Measurements from ENCODE around the gene NKAIN4.
"Not testable (repeated sequence)": the region's sequence is repeated elsewhere in the genome, so short reads cannot be mapped to it uniquely, and the experiment has no call there.

The NKAIN4 gene

GRCh38 chr20:63254606-63255384 is 532 bp upstream of the NKAIN4 start:
- DNase-seq, result no peak

DNA sequence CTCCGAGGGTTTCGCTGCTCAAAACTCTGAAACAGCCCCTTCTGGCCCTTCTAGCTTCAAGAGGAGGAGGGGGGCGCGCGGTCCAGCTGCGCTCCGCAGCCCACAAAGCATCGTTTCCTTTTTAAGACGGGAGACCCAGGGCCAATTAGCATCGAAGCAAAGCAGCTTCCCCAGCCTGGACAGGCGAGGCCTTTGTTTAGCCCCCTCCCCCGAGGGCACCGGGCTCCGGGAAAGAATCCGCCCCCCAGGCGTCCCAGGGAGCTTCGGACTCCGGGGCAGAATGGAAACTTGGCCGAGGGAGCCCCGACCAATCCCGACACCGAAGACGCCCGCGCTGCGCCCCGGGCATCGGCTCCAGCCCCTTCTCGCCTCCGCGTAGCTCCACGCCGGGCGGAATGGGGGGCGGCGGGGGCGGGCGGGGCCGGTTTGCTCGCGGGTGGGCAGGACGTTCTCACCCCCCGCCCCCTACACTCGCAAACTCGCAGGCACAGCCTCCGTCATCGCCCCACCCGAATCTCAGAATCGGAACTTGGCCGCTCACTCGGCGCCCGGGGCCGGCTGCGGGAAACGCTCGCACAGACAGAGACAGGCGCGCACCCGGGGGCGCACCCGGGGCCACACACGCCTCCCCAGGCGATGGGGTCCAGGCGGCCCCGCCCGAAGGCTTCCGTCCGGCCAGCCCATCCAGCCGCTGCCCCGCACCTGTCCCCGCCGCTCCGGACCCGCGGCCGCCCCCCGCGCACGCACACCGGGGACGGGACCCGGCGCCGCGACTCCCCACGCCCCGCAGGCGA is 628 bp downstream of the NKAIN4 start:
- DNase-seq, result no peak

GRCh38 chr20:63253065-63253437 is 1.2 kb downstream of the NKAIN4 start:
- DNase-seq, result no peak

DNA sequence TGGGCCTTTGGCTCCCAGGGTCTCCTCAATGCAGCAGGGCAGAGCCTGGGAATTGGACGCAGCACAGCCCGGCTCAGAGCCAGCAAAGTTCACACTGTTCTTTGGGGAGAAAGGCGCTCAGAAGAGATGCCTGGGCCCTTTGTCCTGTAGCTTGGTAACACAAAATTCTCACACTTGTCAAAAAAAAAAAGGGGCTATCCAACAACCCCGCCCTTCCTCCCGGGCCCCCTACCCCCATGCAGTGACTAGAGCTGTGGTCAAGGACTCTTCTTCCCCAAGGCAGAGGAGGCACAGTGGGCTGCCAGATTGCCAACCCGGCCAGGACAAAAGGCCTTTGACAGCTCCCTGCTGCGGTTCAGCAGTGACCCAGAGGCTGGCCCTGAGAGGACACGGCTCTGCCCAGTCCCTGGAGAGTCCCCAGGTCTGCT is 2.0 kb downstream of the NKAIN4 start:
- DNase-seq, result no peak

DNA sequence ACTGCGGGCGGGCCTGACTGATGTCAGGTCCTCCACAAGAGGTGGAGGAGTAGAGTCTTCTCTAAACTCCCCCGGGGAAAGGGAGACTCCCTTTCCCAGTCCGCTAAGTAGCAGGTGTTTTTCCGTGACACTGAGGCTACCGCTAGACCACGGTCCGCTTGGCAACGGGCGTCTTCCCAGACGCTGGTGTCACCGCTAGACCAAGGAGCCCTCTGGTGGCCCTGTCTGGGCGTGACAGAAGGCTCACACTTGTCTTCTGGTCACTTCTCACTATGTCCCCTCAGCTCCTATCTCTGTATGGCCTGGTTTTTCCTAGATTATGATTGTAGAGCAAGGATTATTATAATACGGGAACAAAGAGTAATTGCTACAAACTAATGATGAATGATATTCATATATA is 2.9 kb downstream of the NKAIN4 start:
- not testable (repeated sequence) for DNase-seq

DNA sequence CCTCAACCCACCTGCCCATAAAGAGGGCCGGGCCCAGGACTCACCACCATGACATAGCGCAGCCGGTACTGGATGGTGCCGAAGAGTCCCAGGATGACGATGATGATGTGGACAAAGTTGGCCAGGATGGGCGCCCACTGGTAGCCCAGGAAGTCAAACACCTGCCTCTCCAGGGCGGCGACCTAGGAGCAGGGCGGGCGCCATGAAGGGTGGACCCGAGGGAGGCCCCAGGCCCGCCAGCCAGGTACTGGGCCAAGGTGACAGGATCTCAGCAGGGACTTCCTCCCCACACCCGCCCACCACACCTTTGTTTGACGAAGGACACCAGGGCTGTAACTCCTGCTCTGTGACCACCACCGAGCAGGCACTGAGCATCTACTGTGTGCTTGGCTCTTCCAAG is 4.4 kb downstream of the NKAIN4 start:
- DNase-seq, result no peak

DNA sequence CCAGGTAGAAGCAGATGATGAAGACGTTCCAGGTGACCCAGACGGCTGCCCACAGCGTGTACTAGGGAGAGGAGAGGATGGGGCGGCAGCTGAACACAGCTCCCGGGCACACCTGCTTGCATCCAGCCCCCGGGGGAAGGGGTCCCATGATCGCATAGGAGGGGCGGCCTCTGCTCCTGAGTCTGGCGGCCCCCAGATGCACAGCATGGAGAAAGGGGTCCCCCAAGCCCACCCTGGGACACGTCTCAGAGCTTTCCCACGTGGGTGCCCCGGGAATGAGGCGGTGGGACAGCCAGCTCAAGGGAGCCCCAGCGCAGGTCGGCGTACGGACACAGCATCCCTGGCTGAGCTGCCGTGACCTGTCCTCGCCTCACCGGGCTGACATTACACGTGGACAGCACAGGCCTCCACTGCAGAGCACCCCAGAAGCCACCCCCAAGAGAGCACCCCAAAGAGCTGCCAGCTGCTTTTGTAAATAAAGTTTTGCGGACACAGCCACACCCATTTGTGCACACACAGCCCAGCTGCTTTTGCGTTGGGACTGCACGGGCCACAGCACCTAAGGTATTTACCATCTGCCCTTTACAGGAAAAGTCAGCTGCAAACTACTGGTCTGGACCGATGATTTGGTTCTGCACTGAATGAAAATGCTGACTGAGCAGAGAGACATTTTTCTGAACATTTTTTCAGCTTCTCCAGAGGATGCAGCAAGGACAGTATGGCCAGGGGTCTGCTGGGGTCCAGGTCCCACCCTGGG is 5.2 kb downstream of the NKAIN4 start:
- DNase-seq, result no peak

DNA sequence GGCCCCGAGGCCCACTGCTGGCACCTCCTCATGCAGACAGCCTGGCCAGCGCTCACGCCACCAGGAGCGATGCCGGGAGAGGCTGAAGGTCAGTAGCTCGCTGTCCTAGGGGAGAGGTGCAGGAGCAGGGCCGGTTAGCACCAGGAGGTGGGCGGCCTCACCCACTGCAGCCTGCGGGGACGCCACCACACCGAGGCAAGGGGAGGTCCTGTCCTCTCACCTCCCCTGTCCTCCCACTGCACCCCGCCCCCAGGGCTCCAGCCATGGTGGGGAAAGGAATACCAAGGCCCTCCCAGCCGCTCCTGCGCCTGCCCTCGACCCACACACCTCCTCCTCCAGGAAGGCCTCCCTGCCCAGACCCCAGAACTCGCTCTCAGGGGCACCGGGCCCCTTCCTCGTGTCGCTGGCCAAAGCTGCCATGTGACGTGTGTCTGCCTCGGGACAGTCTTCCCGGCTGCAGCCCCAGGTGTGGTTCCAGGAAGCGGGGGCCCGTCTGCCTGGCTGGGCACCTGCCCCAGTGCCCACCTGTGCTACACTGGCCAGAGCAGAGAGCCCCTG is 6.5 kb downstream of the NKAIN4 start:
- DNase-seq, result no peak

DNA sequence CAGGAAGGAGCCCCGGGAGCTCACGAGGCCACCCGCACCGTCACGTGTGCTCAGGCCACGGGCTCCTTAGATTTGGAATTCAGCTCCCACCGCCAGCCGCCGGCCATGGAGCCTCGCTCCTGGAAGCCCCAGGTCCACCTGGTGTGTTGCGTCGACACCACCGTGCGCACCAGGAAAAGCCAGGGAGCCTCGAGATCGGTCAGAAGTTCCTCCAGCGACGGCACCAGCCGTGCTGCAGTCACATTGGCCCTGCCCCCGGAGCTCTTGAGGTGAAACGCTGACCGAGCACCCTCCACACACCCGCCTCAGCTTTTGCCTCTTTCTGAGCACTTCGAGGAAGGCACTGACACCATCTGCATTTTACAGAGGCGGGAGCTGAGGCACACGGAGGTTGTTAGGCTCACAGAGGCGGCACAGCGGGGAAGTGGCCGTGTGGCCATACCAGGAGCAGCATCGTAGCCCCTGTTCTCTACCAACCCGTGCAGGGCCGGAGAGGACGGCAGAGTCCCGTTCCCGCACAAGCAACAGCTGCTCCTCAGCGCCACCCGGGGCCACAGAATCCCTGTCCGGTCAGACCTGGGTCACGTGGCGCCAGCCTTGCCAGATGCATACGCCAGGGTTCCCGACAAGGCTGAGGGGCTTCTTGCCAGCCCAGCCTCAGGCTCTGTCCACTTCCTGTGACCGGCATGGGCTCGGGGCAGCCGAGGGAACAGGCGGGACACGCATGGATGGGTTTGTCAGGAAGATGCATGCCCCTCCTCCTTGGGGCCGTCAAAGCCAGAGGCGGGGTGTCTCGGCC is 7.6 kb downstream of the NKAIN4 start:
- DNase-seq, result no peak

DNA sequence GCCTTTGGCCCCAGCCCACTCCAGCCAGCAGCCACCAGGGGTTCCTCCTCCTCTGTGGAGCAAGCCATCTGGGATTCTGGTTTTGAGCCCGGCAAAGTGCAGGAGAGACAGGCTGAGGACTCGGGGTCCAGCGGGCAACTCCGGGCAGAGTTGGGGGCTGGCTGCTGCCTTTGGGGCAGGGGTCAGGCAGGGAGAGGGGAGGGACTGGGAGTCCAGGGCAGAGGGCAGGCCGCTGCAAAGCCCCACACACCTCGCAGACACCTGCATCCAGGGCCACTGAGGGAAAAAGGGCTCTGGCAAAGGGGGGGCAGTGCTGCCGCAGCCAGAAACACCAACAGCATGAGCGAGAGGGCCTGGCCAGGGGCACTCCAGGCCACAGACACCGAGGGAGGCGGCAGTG is 9.8 kb downstream of the NKAIN4 start:
- DNase-seq, result no peak

- no peak for DNase-seq
Observed at GRCh38 chr20:63243604-63244247, 10.5 kb downstream of the NKAIN4 start.

DNA sequence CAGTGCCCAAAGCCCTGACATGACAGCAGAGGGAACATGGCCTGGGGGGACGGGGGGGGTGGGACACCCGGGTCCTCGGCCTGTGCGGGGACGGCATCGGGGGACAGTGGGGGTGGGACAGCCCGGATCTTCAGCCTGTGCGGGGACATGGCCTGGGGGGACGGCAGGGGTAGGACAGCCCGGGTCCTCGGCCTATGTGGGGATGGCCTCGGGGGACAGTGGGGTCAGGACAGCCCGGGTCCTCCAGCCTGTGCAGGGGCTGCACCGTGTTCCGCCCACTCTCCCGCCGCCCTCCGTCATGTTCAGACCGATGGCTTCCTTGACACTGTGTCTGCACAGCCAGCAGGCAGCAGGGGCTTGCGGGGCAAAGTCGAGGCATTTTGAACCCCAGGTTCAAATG is 11.5 kb downstream of the NKAIN4 start:
- no peak for DNase-seq

GRCh38 chr20:63241272-63241671 is 13.0 kb downstream of the NKAIN4 start:
- no peak for DNase-seq

DNA sequence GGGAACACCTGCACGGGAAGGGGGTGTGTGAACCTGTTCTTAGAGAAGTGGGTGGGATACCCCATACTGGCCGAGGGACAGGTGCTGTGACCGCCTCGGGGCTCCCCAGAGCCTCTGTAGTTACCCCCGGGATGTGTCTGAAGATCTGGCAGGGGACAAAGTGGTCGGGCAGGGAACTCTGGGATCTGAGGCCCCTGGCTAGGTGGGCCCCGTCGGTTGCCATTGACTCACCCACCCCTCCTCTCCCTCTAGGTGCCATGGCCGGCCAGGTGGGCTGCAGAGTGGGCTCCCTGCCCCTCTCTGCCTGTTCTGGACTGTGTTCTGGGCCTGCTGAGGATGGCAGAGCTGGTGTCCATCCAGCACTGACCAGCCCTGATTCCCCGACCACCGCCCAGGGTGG is 14.3 kb downstream of the NKAIN4 start:
- DNase-seq, result no peak

DNA sequence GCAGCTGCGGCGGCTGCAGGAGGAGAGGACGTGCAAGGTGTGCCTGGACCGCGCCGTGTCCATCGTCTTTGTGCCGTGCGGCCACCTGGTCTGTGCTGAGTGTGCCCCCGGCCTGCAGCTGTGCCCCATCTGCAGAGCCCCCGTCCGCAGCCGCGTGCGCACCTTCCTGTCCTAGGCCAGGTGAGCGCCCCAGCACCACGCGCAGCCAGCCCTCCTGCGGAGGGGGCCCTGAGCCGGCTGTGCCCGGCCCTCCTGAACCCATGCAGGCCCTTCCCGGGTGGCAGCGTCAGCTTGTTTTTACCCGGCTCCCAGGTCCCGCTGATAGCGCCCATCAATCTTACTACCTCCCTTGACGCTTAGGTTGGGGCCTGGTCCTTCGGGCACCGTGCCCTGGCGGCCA is 14.8 kb downstream of the NKAIN4 start:
- DNase-seq, result no peak

GRCh38 chr20:63238514-63239125 is 15.6 kb downstream of the NKAIN4 start:
- no peak for DNase-seq

- DNase-seq, result no peak
Observed at GRCh38 chr20:63238031-63238430, 16.2 kb downstream of the NKAIN4 start.

- no peak for DNase-seq
Observed at GRCh38 chr20:63236116-63236837, 18.0 kb downstream of the NKAIN4 start.

GRCh38 chr20:63235399-63235983 is 18.8 kb downstream of the NKAIN4 start, which contains the start of gene BIRC7:
TSS of gene BIRC7 (plus strand) at chr20:63235905. CDS start at chr20:63236097, 192 bp downstream.
- DNase-seq, result no peak

Data from NCI-H446 (cell line).